MG63 (cell line): ENCODE results near the gene SYTL3. TPM values are rescaled to one million over a fixed set of nuclear protein-coding genes. Genes with fewer than 3 reads are reported as not detected.

Experiments used
- DNase-seq: peaks from one replicate; pipeline ENCODE4 v3.0.0-alpha.2; 2020
- H3K27me3 ChIP-seq: fragments of 250-450 bp; sonication (Bioruptor Pico); 2 replicates; pipeline ENCODE4 v1.5.1; 2020; ENCODE audit warnings: mild to moderate bottlenecking, moderate library complexity
- H3K36me3 ChIP-seq: fragments of 250-450 bp; sonication (Bioruptor Pico); 2 replicates; pipeline ENCODE4 v1.5.1; 2020; ENCODE audit warnings: mild to moderate bottlenecking, moderate library complexity
- H3K4me3 ChIP-seq: fragments of 250-450 bp; sonication (Bioruptor Pico); 2 replicates; pipeline ENCODE4 v1.5.1; 2020; ENCODE audit warnings: mild to moderate bottlenecking, moderate library complexity
- H3K9me3 ChIP-seq: fragments of 250-450 bp; sonication (Bioruptor Pico); 2 replicates; pipeline ENCODE4 v1.5.1; 2020; ENCODE audit warnings: mild to moderate bottlenecking, moderate library complexity
- total RNA-seq: library from RNA; depleted of rRNA; stranded (reverse); fragments of >200 nt; shearing (Covaris generic); gene quantifications from 2 replicates; pipeline ENCODE4 v1.2.3, GENCODE V29; 2014; ENCODE audit warnings: low replicate concordance

The SYTL3 gene
- total RNA-seq, 1 experiment from 2014 or later = 7.7 TPM

DNA sequence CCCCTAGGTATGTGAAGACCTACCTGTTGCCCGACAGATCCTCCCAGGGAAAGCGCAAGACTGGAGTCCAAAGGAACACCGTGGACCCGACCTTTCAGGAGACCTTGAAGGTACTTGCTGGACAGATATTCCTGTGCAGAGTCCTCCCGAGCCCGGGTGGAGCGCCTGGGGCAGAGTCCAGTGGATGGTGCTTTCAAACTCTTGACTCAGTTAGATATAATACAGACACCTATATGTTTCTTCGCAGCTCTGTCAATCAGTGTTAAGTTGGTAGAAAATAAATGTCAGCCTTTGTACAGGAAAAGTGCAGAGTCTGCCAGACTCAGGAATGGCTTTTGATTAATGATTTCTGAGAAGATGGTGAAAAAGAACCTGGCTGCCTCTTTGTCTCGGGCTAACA is 102.1 kb downstream of the SYTL3 start:
- Histone ChIP-seq H3K36me3 (no peaks in the 10 kb centered on the region), H3K9me3 (no peaks in the 10 kb centered on the region), H3K27me3 (no peaks in the 10 kb centered on the region), H3K4me3 (no peak overlapping the region)
- no peak for DNase-seq

DNA sequence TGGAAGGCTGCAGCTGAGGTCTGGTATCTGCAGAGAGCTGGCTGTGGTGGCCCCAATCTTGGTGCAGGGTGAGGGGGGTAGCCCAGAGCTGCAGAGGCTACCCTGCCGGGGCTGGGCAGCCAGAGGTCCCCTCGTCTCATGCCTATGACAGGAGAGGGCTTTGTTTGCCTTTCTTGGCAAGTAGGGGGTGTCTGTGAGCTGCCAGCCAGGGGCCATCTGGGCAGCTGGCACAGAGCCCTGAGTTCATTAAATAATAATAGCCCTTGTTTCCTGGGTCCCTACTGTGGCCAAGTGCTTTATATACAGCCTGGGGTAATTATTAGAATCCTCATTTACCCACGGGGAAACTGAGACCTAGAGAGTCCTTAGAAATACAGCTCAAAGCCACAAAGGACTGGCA is 102.8 kb downstream of the SYTL3 start:
- DNase-seq = no peak
- no peaks in the 10 kb centered on the region for H3K36me3 ChIP-seq

DNA sequence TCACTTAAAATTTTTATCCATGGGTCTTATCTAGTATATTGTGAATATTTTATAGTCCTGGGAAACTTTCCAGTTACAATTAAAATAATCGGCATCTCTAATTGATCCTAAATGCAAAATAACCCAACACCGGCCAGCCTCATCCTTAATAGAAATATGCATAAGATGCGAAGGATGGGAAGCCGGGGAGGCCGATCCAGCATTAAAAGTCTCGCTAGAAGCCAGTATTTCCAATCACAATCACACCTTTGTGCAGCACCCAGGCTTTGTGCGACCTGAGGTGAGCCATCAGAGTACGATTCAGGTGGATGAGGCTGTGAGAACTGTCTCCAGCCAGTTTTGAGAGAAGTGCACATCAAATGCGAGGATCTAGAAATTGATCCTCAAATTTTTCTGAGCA is 104.0 kb downstream of the SYTL3 start:
- DNase-seq = no peak
- H3K27me3 ChIP-seq = no peaks in the 10 kb centered on the region
- no peaks in the 10 kb centered on the region for H3K36me3 ChIP-seq
- H3K4me3 ChIP-seq = no peak overlapping the region
- H3K9me3 ChIP-seq = no peaks in the 10 kb centered on the region

More for the DNA sequence above, 102.8 kb downstream of the SYTL3 start:
- H3K4me3 ChIP-seq = no peak overlapping the region
- H3K9me3 ChIP-seq = no peaks in the 10 kb centered on the region
- no peaks in the 10 kb centered on the region for H3K27me3 ChIP-seq

DNA sequence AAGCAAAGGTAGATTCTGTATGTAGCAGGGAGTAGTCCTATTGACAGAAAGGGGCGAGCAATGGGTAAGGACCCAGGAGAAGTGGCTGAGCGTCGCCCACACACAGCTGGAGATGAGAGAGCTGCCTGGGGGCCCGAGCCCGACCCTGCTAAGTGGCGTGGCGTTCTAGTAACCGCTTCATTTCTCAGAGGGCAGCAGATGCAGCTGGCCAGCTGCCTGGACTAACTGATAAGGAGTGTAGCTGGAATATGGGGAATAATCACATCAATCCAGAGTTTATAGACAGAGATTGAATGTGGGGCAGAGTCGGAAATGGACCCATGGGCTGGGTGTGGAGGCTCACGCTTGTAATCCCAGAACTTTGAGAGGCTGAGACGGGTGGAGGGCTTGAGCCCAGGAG is 104.9 kb downstream of the SYTL3 start:
- H3K9me3 ChIP-seq = no peaks in the 10 kb centered on the region
- DNase-seq = no peak
- no peak overlapping the region for H3K4me3 ChIP-seq
- H3K36me3 ChIP-seq = no peaks in the 10 kb centered on the region
- no peaks in the 10 kb centered on the region for H3K27me3 ChIP-seq

- Histone ChIP-seq H3K9me3 (no peaks in the 10 kb centered on the region), H3K4me3 (no peak overlapping the region), H3K27me3 (no peaks in the 10 kb centered on the region), H3K36me3 (no peaks in the 10 kb centered on the region)
- no peak for DNase-seq
These were observed 105.8 kb downstream of the SYTL3 start for GRCh38 chr6:158755636-158756035.

DNA sequence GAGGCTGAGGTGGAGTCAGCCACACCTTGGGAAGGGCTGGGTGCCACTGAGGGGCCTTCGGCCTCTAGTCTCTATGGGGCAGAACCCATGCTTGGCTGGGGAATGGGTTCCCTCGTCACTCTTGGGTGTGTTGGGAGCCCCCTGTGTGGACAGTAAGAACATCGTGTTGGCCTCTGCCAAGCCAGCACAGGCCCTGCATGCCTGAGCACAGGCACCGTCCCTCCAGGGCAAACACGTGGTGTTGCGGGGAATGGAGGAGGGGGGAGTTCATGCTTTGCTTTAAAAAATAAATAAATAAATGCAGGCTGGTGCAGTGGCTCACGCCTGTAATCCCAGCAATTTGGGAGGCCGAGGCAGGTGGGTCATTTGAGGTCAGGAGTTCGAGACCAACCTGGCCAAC is 106.3 kb downstream of the SYTL3 start:
- H3K27me3 ChIP-seq = no peaks in the 10 kb centered on the region
- H3K9me3 ChIP-seq = no peaks in the 10 kb centered on the region
- DNase-seq = no peak
- H3K4me3 ChIP-seq = no peak overlapping the region
- H3K36me3 ChIP-seq = no peaks in the 10 kb centered on the region

DNA sequence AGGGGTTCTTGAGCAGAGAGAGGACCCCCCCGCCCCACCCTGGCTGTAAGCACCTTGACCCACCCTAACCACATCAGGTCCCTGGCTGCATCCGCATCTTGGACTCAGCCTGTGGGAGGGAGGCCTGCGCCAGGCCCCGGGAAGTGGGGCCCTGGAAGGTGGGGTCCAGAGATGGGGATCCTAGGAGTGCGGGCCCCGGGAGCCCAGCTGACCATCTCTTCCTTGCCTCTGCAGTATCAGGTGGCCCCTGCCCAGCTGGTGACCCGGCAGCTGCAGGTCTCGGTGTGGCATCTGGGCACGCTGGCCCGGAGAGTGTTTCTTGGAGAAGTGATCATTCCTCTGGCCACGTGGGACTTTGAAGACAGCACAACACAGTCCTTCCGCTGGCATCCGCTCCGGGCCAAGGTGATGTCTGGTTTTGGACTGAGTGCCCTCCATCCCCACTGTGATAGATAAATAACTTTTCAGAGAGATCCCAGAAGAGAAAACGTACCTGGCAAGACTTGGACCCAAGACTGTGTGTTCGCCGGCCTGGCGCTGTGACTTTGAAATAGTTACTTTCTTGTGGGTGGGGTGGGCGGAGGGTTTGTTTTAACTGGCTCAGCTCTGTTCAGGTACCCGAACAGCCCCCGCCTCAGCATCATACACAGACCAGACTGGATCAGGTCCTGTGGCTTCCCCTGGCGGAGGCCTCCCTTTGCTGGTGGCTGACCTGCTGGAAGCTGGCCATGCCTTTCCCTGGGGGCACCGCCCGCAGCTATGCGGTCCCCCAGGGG is 107.3 kb downstream of the SYTL3 start:
- no peak overlapping the region for H3K4me3 ChIP-seq
- H3K9me3 ChIP-seq = no peaks in the 10 kb centered on the region
- H3K36me3 ChIP-seq = no peaks in the 10 kb centered on the region
- DNase-seq = no peak
- no peaks in the 10 kb centered on the region for H3K27me3 ChIP-seq

DNA sequence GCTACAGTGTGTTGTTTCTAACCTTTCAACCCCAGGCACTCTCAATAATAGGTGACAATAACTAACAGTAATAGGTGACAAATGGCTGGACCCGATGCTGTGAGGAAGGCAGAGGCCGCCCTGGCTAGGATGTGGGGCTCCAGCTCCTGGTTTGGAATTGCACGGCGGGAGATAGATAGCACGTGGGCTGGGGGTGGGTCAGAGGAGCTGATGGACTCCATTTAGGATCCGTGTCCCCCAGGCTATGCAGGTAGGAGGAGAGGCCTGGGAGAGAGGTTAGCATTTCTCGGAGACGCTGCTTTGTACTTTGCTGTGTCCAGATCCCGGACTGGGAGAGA is 107.9 kb downstream of the SYTL3 start:
- Histone ChIP-seq H3K36me3 (no peaks in the 10 kb centered on the region), H3K4me3 (no peak overlapping the region), H3K9me3 (no peaks in the 10 kb centered on the region), H3K27me3 (no peaks in the 10 kb centered on the region)
- no peak for DNase-seq

- Histone ChIP-seq H3K4me3 (no peak overlapping the region), H3K9me3 (no peaks in the 10 kb centered on the region), H3K27me3 (no peaks in the 10 kb centered on the region), H3K36me3 (peaks cover 5% of the 10 kb centered on the region)
- no peak for DNase-seq
These were observed 108.6 kb downstream of the SYTL3 start for GRCh38 chr6:158758451-158758860.

DNA sequence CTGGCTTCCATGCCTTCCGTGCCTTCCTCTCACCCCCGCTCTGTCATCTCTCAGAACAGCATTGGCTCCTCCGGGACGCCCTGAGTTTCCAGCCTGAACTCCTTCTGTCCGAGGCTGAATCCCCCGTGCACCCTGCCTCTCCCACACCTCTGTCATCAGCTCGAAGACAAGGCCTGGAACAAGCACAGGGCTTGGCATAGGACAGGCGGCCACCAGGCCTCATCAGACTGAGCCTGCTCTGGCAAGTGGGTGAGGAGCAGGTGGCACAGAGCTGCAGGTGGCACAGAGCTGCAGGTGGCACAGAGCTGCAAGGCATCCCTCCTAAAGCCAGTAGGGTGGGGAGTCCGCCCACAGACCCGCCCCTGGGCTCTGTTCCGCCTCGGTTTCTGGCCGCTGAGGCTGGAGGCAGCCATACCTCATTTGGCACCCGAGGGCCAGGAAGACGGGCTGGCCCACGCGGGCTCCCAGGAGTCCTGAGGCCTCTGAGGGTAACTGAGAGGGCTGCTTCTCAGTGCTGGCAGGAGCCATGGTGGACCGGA is 109.2 kb downstream of the SYTL3 start:
- DNase-seq = no peak

GRCh38 chr6:158759966-158760617 is 110.2 kb downstream of the SYTL3 start:
- no peak overlapping the region for H3K4me3 ChIP-seq
- no peaks in the 10 kb centered on the region for H3K9me3 ChIP-seq
- no peak for DNase-seq
- peaks cover 15% of the 10 kb centered on the region for H3K36me3 ChIP-seq
- no peaks in the 10 kb centered on the region for H3K27me3 ChIP-seq

More for the DNA sequence above, 109.2 kb downstream of the SYTL3 start:
- Histone ChIP-seq H3K9me3 (no peaks in the 10 kb centered on the region), H3K4me3 (no peak overlapping the region), H3K27me3 (no peaks in the 10 kb centered on the region), H3K36me3 (peaks cover 5% of the 10 kb centered on the region)

DNA sequence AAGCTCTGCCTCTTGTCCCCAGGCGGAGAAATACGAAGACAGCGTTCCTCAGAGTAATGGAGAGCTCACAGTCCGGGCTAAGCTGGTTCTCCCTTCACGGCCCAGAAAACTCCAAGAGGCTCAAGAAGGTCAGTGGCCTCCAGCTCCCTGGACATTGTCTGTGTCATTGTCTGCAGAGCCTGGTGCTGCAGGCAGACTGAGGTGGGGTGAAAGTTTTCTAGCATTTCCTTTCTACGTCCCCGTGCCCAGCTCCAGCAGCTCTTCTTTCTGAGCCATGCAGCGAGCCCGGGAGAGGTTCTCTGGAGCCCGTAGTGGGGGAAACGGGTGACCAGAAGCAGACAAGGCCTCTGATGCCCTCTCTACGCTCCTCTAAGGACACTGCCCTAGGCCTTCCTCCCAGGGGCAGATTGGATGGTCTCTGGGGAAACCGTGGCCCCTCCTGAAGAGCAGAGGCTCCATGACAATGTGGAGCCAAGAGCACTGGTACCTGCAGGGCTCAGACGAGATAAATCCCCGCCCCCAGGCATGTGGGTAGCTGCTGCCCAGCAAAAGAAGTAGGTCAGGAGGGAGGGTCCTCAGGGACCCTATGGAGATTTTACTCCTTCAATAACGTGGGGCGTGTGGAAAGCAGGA is 110.9 kb downstream of the SYTL3 start:
- Histone ChIP-seq H3K9me3 (no peaks in the 10 kb centered on the region), H3K4me3 (no peak overlapping the region), H3K27me3 (no peaks in the 10 kb centered on the region), H3K36me3 (peaks cover 21% of the 10 kb centered on the region)
- DNase-seq = no peak

GRCh38 chr6:158761746-158762145 is 111.9 kb downstream of the SYTL3 start:
- no peaks in the 10 kb centered on the region for H3K9me3 ChIP-seq
- H3K4me3 ChIP-seq = no peak overlapping the region
- no peak for DNase-seq
- H3K27me3 ChIP-seq = no peaks in the 10 kb centered on the region
- H3K36me3 ChIP-seq = peaks cover 31% of the 10 kb centered on the region

- Histone ChIP-seq H3K27me3 (no peaks in the 10 kb centered on the region), H3K9me3 (no peaks in the 10 kb centered on the region), H3K36me3 (peaks cover 43% of the 10 kb centered on the region), H3K4me3 (no peak overlapping the region)
- no peak for DNase-seq
These were observed 113.1 kb downstream of the SYTL3 start for GRCh38 chr6:158762787-158763433.

GRCh38 chr6:158763434-158764182 is 113.8 kb downstream of the SYTL3 start:
- no peak for DNase-seq
- H3K36me3 ChIP-seq = peaks cover 50% of the 10 kb centered on the region
- no peaks in the 10 kb centered on the region for H3K27me3 ChIP-seq

DNA sequence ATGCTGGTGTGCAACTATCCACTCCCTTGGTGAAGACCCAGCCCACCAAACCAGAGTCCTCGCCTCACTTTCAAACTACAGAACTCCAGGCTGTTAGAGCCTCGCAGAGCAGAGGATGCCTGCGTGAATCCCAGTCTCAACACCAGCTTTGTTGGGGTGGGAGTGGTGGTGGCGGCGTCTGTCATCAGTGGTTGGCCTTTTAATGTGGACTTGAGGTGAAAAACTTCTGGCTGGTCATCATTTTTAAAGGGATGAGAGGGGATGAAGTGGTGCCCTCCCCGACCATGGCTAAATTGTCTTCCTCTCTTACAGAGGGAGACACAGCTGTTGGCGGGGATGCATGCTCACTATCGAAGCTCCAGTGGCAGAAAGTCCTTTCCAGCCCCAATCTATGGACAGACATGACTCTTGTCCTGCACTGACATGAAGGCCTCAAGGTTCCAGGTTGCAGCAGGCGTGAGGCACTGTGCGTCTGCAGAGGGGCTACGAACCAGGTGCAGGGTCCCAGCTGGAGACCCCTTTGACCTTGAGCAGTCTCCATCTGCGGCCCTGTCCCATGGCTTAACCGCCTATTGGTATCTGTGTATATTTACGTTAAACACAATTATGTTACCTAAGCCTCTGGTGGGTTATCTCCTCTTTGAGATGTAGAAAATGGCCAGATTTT is 114.5 kb downstream of the SYTL3 start:
- DNase-seq = no peak
- no peaks in the 10 kb centered on the region for H3K27me3 ChIP-seq
- no peaks in the 10 kb centered on the region for H3K9me3 ChIP-seq
- H3K36me3 ChIP-seq = peaks cover 55% of the 10 kb centered on the region
- H3K4me3 ChIP-seq = no peak overlapping the region

More at GRCh38 chr6:158763434-158764182, 113.8 kb downstream of the SYTL3 start:
- Histone ChIP-seq H3K4me3 (no peak overlapping the region), H3K9me3 (no peaks in the 10 kb centered on the region)
